BLaER1 (cell line): Measurements from ENCODE around the gene FREM3.
"Not testable (repeated sequence)": the region's sequence is repeated elsewhere in the genome, so short reads cannot be mapped to it uniquely, and the experiment has no call there.

Source experiments
- H3K27ac ChIP-seq: shearing (Covaris generic); formaldehyde crosslinking; 2 replicates; pipeline ENCODE4 v1.8.1; 2022
- H3K27me3 ChIP-seq: shearing (Covaris generic); formaldehyde crosslinking; 2 replicates; pipeline ENCODE4 v1.8.1; 2022
- H3K36me3 ChIP-seq: shearing (Covaris generic); formaldehyde crosslinking; 2 replicates; pipeline ENCODE4 v1.8.1; 2022
- H3K4me1 ChIP-seq: shearing (Covaris generic); formaldehyde crosslinking; 2 replicates; pipeline ENCODE4 v1.8.1; 2022
- H3K4me2 ChIP-seq: shearing (Covaris generic); formaldehyde crosslinking; 2 replicates; pipeline ENCODE4 v1.8.1; 2022
- H3K4me3 ChIP-seq: shearing (Covaris generic); formaldehyde crosslinking; 2 replicates; pipeline ENCODE4 v1.8.1; 2022
- H3K9ac ChIP-seq: shearing (Covaris generic); formaldehyde crosslinking; 2 replicates; pipeline ENCODE4 v1.8.1; 2022
- H3K9me3 ChIP-seq: shearing (Covaris generic); formaldehyde crosslinking; 2 replicates; pipeline ENCODE4 v1.8.1; 2022
- H4K20me1 ChIP-seq: shearing (Covaris generic); formaldehyde crosslinking; 2 replicates; pipeline ENCODE4 v1.8.1; 2022
- Cebpa-rat ChIP-seq: shearing (Covaris generic); IDR thresholded peaks from 2 replicates; pipeline ENCODE4 v1.8.1; 2022

FREM3 gene

GRCh38 chr4:143555676-143556075 is 144.8 kb downstream of the FREM3 start:
- Histone ChIP-seq H3K27ac (no peak overlapping the region), H3K27me3 (no peaks in the 10 kb centered on the region; the same call in 1 of the 2 replicates), H3K4me2 (no peak overlapping the region), H3K9me3 (peaks cover 13% of the 10 kb centered on the region), H3K36me3 (peaks cover 73% of the 10 kb centered on the region), H4K20me1 (peaks cover 21% of the 10 kb centered on the region), H3K4me1 (no peaks in the 10 kb centered on the region), H3K4me3 (no peak overlapping the region), H3K9ac (no peak overlapping the region)
- TF ChIP-seq Cebpa-rat, result no peak

DNA sequence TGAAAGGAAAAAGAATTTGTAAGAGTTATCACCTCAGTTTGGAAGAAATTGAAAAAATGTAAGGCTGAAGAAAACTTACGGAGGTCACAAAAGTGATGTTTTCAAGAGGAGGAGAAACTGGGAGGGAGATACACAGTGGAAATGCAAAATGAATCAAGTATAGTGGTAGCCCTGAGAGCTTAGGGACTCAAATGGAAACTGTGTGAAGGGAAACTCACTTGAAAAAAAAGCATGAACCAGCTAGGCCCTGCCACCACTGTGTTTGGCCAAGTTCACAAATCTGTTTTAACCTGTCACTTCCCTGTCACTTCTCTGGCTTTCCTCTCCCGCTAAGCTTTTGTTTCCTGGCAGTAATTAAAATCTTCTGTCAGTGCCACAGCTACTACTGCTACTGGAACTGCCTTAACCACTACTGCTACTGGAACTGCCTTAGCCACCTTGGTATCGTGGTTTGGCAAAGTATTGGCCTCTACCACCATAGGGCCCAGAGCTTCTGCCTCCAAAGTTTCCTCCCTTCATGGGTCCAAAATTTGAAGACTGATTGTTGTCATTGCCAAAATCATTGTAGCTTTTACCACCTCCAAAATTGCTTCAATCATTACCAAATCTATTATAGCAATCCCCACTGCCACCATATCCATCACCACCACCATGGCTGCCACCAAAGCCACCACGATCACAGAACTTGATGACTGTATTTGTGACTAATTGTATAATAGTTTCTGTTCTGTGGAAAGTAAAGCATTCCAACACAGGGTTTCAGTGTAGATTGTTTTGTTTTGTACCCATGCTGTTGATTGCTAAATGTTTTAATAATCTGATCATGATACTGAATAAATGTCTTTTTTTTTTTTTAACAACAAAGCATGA is 145.5 kb downstream of the FREM3 start:
- no peaks in the 10 kb centered on the region for H3K4me1 ChIP-seq
- peaks cover 80% of the 10 kb centered on the region for H3K36me3 ChIP-seq
- peaks cover 28% of the 10 kb centered on the region for H4K20me1 ChIP-seq
- H3K4me3 ChIP-seq, result no peak overlapping the region
- H3K9ac ChIP-seq, result no peak overlapping the region
- no peak for TF ChIP-seq Cebpa-rat
- H3K9me3 ChIP-seq, result peaks cover 13% of the 10 kb centered on the region
- no peak overlapping the region for H3K4me2 ChIP-seq
- H3K27me3 ChIP-seq, result no peaks in the 10 kb centered on the region; the same call in 1 of the 2 replicates
- no peak overlapping the region for H3K27ac ChIP-seq

DNA sequence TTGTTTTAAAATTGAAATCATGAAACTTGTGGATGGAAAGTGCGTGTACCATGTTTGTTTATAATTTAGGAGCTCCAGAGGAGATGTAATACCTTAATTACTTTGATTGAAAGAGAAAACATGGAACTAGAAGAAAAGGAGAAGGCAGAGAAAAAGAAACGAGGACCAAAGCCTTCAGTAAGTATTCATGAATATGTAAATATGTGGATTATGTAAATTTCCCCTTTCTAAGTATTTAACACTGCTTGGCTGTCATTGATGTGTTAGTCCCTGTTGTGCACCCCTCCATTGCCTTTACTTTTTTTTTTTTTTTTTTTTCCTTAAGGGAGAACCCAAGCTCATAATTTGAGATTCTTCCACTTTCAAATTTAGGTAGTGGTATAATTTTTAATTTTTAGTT is 150.5 kb downstream of the FREM3 start:
- Histone ChIP-seq H3K36me3 (peaks cover 96% of the 10 kb centered on the region), H3K4me3 (no peak overlapping the region), H3K27me3 (no peaks in the 10 kb centered on the region), H4K20me1 (peaks cover 40% of the 10 kb centered on the region), H3K4me2 (no peak overlapping the region), H3K9me3 (no peaks in the 10 kb centered on the region), H3K27ac (no peak overlapping the region), H3K9ac (no peak overlapping the region), H3K4me1 (no peaks in the 10 kb centered on the region)
- TF ChIP-seq Cebpa-rat, result no peak

DNA sequence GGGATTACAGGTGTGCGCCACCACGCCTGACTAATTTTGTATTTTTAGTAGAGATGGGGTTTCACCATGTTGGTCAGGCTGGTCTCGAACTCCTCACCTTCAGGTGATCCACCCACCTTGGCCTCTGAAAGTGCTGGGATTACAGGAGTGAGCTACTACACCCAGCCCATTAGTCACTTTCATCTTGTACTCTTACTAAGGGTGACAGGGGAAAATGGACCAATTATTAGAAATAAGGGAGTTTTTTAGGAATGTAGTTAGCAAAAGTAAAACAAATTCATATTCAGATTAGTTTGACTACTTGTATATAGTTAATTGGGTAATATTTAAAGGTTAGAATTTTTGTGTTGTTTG is 160.8 kb downstream of the FREM3 start:
- Histone ChIP-seq H3K27me3 (no peaks in the 10 kb centered on the region), H3K36me3 (peaks cover 95% of the 10 kb centered on the region), H3K4me1 (no peaks in the 10 kb centered on the region), H4K20me1 (peaks cover 31% of the 10 kb centered on the region; the same call in 1 of the 2 replicates), H3K4me3 (no peak overlapping the region), H3K27ac (no peak overlapping the region), H3K9ac (no peak overlapping the region), H3K9me3 (no peaks in the 10 kb centered on the region), H3K4me2 (no peak overlapping the region)
- no peak for TF ChIP-seq Cebpa-rat

GRCh38 chr4:143538979-143539669 is 161.4 kb downstream of the FREM3 start:
- Histone ChIP-seq H3K27me3 (no peaks in the 10 kb centered on the region), H3K36me3 (peaks cover 96% of the 10 kb centered on the region), H3K4me2 (no peak overlapping the region), H3K4me3 (no peak overlapping the region), H3K9me3 (no peaks in the 10 kb centered on the region), H3K4me1 (no peaks in the 10 kb centered on the region), H3K27ac (no peak overlapping the region), H4K20me1 (peaks cover 31% of the 10 kb centered on the region; the same call in 1 of the 2 replicates), H3K9ac (no peak overlapping the region)
- TF ChIP-seq Cebpa-rat, result no peak

- Histone ChIP-seq H3K27ac (no peak overlapping the region), H3K27me3 (no peaks in the 10 kb centered on the region), H3K4me3 (no peak overlapping the region), H3K4me1 (no peaks in the 10 kb centered on the region), H4K20me1 (peaks cover 58% of the 10 kb centered on the region), H3K9me3 (no peaks in the 10 kb centered on the region), H3K4me2 (no peak overlapping the region), H3K9ac (no peak overlapping the region), H3K36me3 (peaks cover 95% of the 10 kb centered on the region)
- TF ChIP-seq Cebpa-rat, result no peak
These were observed 168.5 kb downstream of the FREM3 start for GRCh38 chr4:143531788-143532491.

- Histone ChIP-seq H3K9ac (no peak overlapping the region), H3K9me3 (no peaks in the 10 kb centered on the region), H3K27me3 (no peaks in the 10 kb centered on the region), H3K4me3 (no peak overlapping the region), H3K36me3 (peaks cover 94% of the 10 kb centered on the region), H3K4me1 (no peaks in the 10 kb centered on the region), H4K20me1 (peaks cover 64% of the 10 kb centered on the region), H3K27ac (no peak overlapping the region), H3K4me2 (no peak overlapping the region)
- TF ChIP-seq Cebpa-rat, result no peak
These were observed 169.1 kb downstream of the FREM3 start for GRCh38 chr4:143531380-143531779.

DNA sequence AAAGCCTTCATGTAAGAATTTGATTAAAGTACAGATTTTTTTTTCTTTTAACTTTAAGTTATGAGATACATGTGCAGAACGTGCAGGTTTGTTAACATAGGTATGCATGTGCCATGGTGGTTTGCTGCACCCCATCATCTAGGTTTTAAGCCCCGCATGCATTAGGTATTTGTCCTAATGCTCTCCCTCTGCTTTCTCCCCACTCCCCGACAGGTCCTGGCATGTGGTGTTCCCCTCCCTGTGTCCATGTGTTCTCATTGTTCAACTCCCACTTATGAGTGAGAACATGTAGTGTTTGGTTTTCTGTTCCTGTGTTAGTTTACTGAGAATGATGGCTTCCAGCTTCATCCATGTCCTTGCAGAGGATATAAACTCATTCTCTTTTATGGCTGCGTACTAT is 172.4 kb downstream of the FREM3 start:
- peaks cover 94% of the 10 kb centered on the region for H3K36me3 ChIP-seq
- not testable (repeated sequence) for H3K9ac ChIP-seq, H3K27me3 ChIP-seq, H3K4me3 ChIP-seq, H3K4me2 ChIP-seq, H3K4me1 ChIP-seq, H3K27ac ChIP-seq, H3K9me3 ChIP-seq
- peaks cover 90% of the 10 kb centered on the region for H4K20me1 ChIP-seq
